GM21447 (cell line): ENCODE measurements around the gene CLRN3.

ENCODE experiments used
- ATAC-seq: cut with Tn5 transposase; IDR thresholded peaks from one replicate; pipeline ENCODE4 v1.9.1; 2021; ENCODE audit not compliant: unreplicated experiment

CLRN3 gene

GRCh38 chr10:127849224-127849623 is 43.5 kb downstream of the CLRN3 start:
- no peak for ATAC-seq

- no peak for ATAC-seq
These were observed 44.5 kb downstream of the CLRN3 start for GRCh38 chr10:127848226-127848625.

DNA sequence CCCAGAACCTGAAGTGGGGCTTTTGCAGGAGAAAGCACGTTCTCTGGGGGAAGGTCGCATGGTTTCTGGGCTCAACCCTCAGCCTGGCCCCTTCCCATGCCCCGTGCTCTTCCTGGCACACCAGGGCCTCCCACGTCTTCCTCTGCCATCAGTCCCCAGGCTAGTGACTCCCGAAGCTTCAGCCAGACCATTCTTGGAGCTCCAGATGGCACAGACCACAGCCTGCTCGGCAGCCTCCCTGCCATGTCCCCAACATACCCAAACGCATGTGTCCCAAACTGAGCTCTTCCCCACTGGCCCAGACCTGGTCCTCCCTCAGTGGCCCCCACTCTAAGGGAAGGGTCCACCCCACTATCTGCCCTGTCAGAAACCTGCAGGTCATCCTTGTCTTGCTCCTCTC is 47.0 kb downstream of the CLRN3 start:
- no peak for ATAC-seq

DNA sequence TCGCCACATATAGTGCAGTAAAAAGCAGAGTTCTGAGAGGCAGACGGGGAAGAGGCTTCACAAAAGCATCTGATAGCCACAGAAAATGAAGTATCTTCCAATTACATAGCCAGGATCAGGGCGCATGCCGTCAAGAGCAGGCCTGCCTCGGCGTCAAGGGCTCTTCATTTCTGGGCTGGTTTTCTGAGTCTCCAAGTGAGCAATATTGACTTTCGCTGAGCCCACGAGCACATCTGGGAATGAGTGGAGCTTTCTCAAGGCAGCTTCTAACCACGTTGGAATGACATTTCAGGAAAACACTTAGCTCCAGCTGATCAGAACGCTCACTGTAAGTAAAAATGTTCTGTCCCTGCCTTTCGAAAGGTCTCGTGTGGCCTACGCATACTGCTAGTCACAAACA is 51.9 kb downstream of the CLRN3 start:
- ATAC-seq, result no peak

GRCh38 chr10:127836966-127837365 is 55.8 kb downstream of the CLRN3 start:
- ATAC-seq, result no peak

GRCh38 chr10:127836176-127836575 is 56.6 kb downstream of the CLRN3 start:
- ATAC-seq, result no peak

DNA sequence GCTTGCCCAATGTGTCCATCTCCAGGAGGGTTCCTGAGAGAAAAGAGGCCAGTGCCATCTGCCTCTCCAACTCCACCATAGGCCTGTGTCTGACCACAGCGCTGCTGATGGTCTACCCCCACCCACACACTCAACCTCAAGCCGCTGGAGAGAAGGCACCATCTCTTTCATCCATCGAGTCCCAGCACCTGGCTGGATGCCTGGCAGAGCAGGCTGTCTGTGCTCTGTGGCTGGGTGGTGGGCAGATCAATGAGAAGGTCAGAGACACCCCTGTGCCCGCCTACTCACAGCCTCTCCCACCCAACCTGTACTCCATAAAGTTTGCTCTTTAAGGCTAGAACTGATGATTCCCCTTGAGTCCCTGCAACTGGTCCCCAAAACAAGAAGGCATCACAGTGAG is 58.0 kb downstream of the CLRN3 start:
- ATAC-seq, result no peak

DNA sequence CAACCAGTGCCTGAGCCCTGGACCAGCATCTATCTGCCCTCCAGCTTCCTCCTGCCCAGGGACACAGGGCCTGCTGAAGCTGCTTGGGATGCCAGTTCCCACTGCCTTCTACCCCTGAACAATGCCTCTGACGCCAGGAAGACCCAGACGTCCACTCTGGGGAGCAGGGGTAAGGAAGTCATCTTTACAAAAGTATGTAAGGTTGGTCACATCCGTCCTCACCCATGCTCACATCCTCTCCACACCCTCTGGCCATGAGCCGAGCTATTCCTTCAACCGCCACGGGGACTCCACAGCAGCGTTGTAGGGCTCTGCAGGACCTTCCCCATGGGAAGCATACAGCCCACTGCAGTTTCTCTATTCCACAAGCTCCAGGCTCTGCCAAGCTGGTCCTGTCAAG is 58.5 kb downstream of the CLRN3 start:
- no peak for ATAC-seq

DNA sequence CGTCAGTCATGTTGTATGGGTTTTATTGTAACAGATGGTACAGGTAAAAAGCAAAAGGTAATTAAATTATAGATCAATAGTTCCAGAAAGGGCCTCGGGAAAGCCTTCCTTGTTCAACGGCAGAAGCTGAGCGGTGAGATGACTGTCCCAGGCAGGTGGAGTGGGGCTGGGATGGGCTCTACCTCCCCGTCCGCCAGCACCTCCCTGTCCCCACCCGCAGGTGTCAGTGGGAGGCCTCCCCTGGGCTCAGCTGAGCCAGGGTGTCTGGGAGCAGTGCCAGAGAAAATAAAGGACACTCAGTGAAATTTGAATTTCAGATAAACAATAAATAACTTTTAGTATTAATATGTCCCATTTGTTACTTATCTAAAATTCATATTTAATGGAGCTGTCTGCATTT is 58.9 kb downstream of the CLRN3 start:
- ATAC-seq, result no peak

- ATAC-seq, result no peak
These were observed 60.2 kb downstream of the CLRN3 start for GRCh38 chr10:127832501-127832900.

DNA sequence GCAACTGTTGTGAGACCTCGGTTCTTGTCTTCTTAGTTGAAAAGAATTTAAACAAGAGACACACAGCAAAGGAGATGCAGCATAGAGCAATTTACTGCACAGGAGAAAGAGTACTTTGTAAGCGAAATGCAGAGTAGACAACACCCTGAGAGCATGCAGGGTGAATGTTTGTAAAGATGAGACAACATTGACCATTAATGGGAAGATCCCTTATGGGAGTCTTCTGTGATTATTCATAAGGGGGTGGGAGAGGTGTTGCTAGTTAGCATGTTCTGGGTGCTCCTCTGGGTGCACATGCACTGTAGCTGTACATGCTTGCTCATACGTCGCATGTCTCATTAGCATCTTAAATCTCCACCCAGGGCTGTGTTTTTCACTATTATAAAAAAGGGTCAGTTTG is 62.3 kb downstream of the CLRN3 start:
- ATAC-seq, result no peak
